Keratinocyte (primary cell): ENCODE results near the gene TCF7L2. TPM values are rescaled to one million over a fixed set of nuclear protein-coding genes. Genes with fewer than 3 reads are reported as not detected.

Experiments used
- DNase-seq: peaks from one replicate; pipeline ENCODE4 v3.0.0-alpha.2; 2011; ENCODE audit warnings: low read depth, missing footprints, low spot score
- FAIRE-seq: peaks from 2 replicates; lab custom pipeline; 2011; peaks lifted over from hg19 to GRCh38; lab: Jason Lieb, UNC
- H2AFZ ChIP-seq: 2 replicates; pipeline ENCODE4 v1.6.0; 2012; ENCODE audit warnings: low read length, control low read depth, inconsistent platforms; ENCODE audit not compliant: control insufficient read depth
- H3K27ac ChIP-seq: 2 replicates; pipeline ENCODE4 v1.5.1; 2011; ENCODE audit warnings: low read length; ENCODE audit not compliant: control insufficient read depth, insufficient read depth
- H3K27me3 ChIP-seq: 3 replicates; pipeline ENCODE4 v1.6.0; 2011; ENCODE audit warnings: low read length; ENCODE audit not compliant: control insufficient read depth, insufficient read depth; ENCODE audit errors: extremely low read depth
- H3K36me3 ChIP-seq, 2 experiments: 2 replicates in 1 of 2; 3 replicates in 1 of 2; pipeline ENCODE4 v1.5.1; 2011; ENCODE audit warnings: low read length in 2 of 2, mild to moderate bottlenecking in 1 of 2; ENCODE audit not compliant: control insufficient read depth in 2 of 2, insufficient read depth in 2 of 2; ENCODE audit errors: extremely low read depth in 1 of 2
- H3K4me1 ChIP-seq: 3 replicates; pipeline ENCODE4 v1.5.1; 2011; ENCODE audit warnings: low read length; ENCODE audit not compliant: control insufficient read depth, insufficient read depth; ENCODE audit errors: extremely low read depth
- H3K4me2 ChIP-seq: 3 replicates; pipeline ENCODE4 v1.6.0; 2011; ENCODE audit warnings: low read depth, low read length; ENCODE audit not compliant: control insufficient read depth, insufficient read depth; ENCODE audit errors: extremely low read depth
- H3K4me3 ChIP-seq, 3 experiments: fragments of 200-600 bp in 1 of 3; sonication (generic) in 1 of 3; 2 replicates in 2 of 3; 3 replicates in 1 of 3; pipeline ENCODE4 v1.5.1; 2011 to 2016; ENCODE audit warnings: low read length in 3 of 3, mild to moderate bottlenecking in 3 of 3, control low read depth in 2 of 3, inconsistent platforms in 1 of 3, low read depth in 1 of 3, mixed read lengths in 1 of 3, mixed run types in 1 of 3, moderate library complexity in 1 of 3; ENCODE audit not compliant: control insufficient read depth in 2 of 3, insufficient read depth in 2 of 3; ENCODE audit errors: extremely low read depth in 1 of 3
- H3K79me2 ChIP-seq: 2 replicates; pipeline ENCODE4 v1.6.0; 2012; ENCODE audit warnings: low read length; ENCODE audit not compliant: control insufficient read depth, insufficient read depth
- H3K9ac ChIP-seq: 3 replicates; pipeline ENCODE4 v1.6.0; 2011; ENCODE audit warnings: low read length; ENCODE audit not compliant: control insufficient read depth, insufficient read depth; ENCODE audit errors: extremely low read depth
- H3K9me1 ChIP-seq: 3 replicates; pipeline ENCODE4 v1.6.0; 2011; ENCODE audit warnings: low read length; ENCODE audit not compliant: control insufficient read depth, insufficient read depth; ENCODE audit errors: extremely low read depth
- H3K9me3 ChIP-seq: 2 replicates; pipeline ENCODE4 v1.5.1; 2012; ENCODE audit warnings: low read depth, low read length; ENCODE audit not compliant: control insufficient read depth
- H4K20me1 ChIP-seq: 3 replicates; pipeline ENCODE4 v1.6.0; 2011; ENCODE audit warnings: low read length; ENCODE audit not compliant: control insufficient read depth, insufficient read depth; ENCODE audit errors: extremely low read depth
- CTCF ChIP-seq, 3 experiments: IDR thresholded peaks in 1 of 3; conservative IDR thresholded peaks in 1 of 3; optimal IDR thresholded peaks in 1 of 3; 2 replicates in 2 of 3; 3 replicates in 1 of 3; pipeline versions ENCODE3 to v1.5.1; 2011; ENCODE audit warnings: low read length in 3 of 3, mild to moderate bottlenecking in 3 of 3, moderate library complexity in 2 of 3, control low read depth in 1 of 3, inconsistent platforms in 1 of 3; ENCODE audit not compliant: insufficient read depth in 2 of 3; ENCODE audit errors: extremely low read depth in 1 of 3
- EZH2 ChIP-seq: IDR thresholded peaks from one replicate; pipeline ENCODE4 v1.6.1; 2012; ENCODE audit warnings: inconsistent platforms, mild to moderate bottlenecking, low read length, moderate library complexity
- dilution Hi-C: fragments of 300-500 bp; cut with MboI; formaldehyde crosslinking; loops from one replicate; pipeline ENCODE4 v1.7.0; 2020; ENCODE audit warnings: low sequenced_read_pairs; ENCODE audit not compliant: extremely low pct_ligation_motif_present
- polyA plus RNA-seq, 5 experiments: library from polyadenylated mRNA; depleted of rRNA in 3 of 5; stranded (reverse) in 3 of 5; stranded (forward) in 1 of 5; unstranded in 1 of 5; fragments of >200 nt; gene quantifications; 1 replicate in 1 of 5; 2 replicates in 3 of 5; 3 replicates in 1 of 5; pipeline versions ENCODE4 v1.2.1 to v1.2.3, GENCODE V29; 2011 to 2012; ENCODE audit warnings: missing spikeins in 2 of 5, low read depth in 1 of 5, low replicate concordance in 1 of 5

TCF7L2 gene
- polyA plus RNA-seq, 1 donor (not counting 4 experiments of a cell fraction or from before 2014, with no cell fraction given), result 2.5 TPM

- Histone ChIP-seq H3K9me3 (no peaks in the 10 kb centered on the region), H3K9ac (no peak overlapping the region), H3K36me3 (no peaks in the 10 kb centered on the region), H3K4me3 (no peak overlapping the region), H3K79me2 (no peaks in the 10 kb centered on the region), H3K4me1 (no peaks in the 10 kb centered on the region), H3K27ac (no peak overlapping the region), H4K20me1 (no peaks in the 10 kb centered on the region), H3K27me3 (no peaks in the 10 kb centered on the region), H2AFZ (no peak overlapping the region), H3K9me1 (no peaks in the 10 kb centered on the region), H3K4me2 (no peak overlapping the region)
- TF ChIP-seq EZH2 (no peak), CTCF (optimal IDR thresholded peaks at IDR 0.05 in 1 of 3, IDR thresholded peaks at IDR 0.05 in 1 of 3, conservative IDR thresholded peaks at IDR 0.05 in 1 of 3; ENCODE audit: extremely low read depth in 1 of 3, insufficient read depth in 2 of 3, low read length in 3 of 3) (no peak)
- no peak for FAIRE-seq
- DNase-seq, result no peak
- dilution Hi-C loops, result no loop called here
These were observed 70.4 kb downstream of the TCF7L2 start for GRCh38 chr10:113020475-113020753.

GRCh38 chr10:113020838-113021237 lies 70.8 kb downstream of the TCF7L2 start:
- no peaks in the 10 kb centered on the region for H3K4me1 ChIP-seq
- H3K79me2 ChIP-seq, result no peaks in the 10 kb centered on the region
- dilution Hi-C loops, result no loop called here
- H3K27ac ChIP-seq, result no peak overlapping the region
- no peaks in the 10 kb centered on the region for H3K9me1 ChIP-seq
- H3K27me3 ChIP-seq, result no peaks in the 10 kb centered on the region
- H3K36me3 ChIP-seq, result no peaks in the 10 kb centered on the region
- no peak overlapping the region for H2AFZ ChIP-seq
- no peak overlapping the region for H3K4me2 ChIP-seq
- H4K20me1 ChIP-seq, result no peaks in the 10 kb centered on the region
- no peaks in the 10 kb centered on the region for H3K9me3 ChIP-seq
- TF ChIP-seq CTCF (optimal IDR thresholded peaks at IDR 0.05 in 1 of 3, IDR thresholded peaks at IDR 0.05 in 1 of 3, conservative IDR thresholded peaks at IDR 0.05 in 1 of 3; ENCODE audit: extremely low read depth in 1 of 3, insufficient read depth in 2 of 3, low read length in 3 of 3) (no peak), EZH2 (no peak)
- H3K4me3 ChIP-seq, result no peak overlapping the region
- DNase-seq (no peak), FAIRE-seq (no peak)
- H3K9ac ChIP-seq, result no peak overlapping the region
